Body of pancreas (tissue), 4 donors: ENCODE measurements around the gene CCDC34. TPM values are rescaled to one million over a fixed set of nuclear protein-coding genes. Genes with fewer than 3 reads are reported as not detected.

Experiments used
- ATAC-seq: fragments of 150-250 bp; one replicate; pipeline ENCODE4 v1.9.1; 2016
- DNase-seq, 4 donors: peaks; one replicate each; pipeline ENCODE4 v3.0.0-alpha.2; 2019
- H3K27ac ChIP-seq, 4 donors: fragments of 200-600 bp; sonication (generic); 1 replicate in 3 of 4; 2 replicates in 1 of 4; pipeline versions ENCODE4 v1.5.1 to v1.6.1; 2016 to 2019; ENCODE audit warnings: mild to moderate bottlenecking in 1 of 4, mixed read lengths in 1 of 4, moderate library complexity in 1 of 4
- H3K27me3 ChIP-seq, 2 donors: fragments of 200-600 bp; sonication (generic); one replicate each; pipeline ENCODE4 v1.6.0; 2016; ENCODE audit warnings: mild to moderate bottlenecking in 1 of 2
- H3K36me3 ChIP-seq, 2 donors: fragments of 200-600 bp; sonication (generic); replicated peaks in 1 of 2; 2 replicates each; pipeline ENCODE4 v1.5.1; 2016; ENCODE audit warnings: low read depth in 2 of 2; ENCODE audit not compliant: insufficient read depth in 1 of 2
- H3K4me1 ChIP-seq: fragments of 200-600 bp; sonication (generic); one replicate; pipeline ENCODE4 v1.6.0; 2016
- H3K4me3 ChIP-seq, 2 donors: fragments of 200-600 bp; sonication (generic); 1 replicate in 1 of 2; 2 replicates in 1 of 2; pipeline ENCODE4 v1.5.1; 2016 to 2019
- H3K9me3 ChIP-seq, 3 donors: fragments of 200-600 bp; sonication (generic); 1 replicate in 2 of 3; 2 replicates in 1 of 3; pipeline ENCODE4 v1.5.1; 2016
- POLR2A ChIP-seq, 3 donors: fragments of 450-650 bp; IDR thresholded peaks; one replicate each; pipeline ENCODE4 v1.6.1; 2016; ENCODE audit warnings: antibody characterized with exemption in 3 of 3, mild to moderate bottlenecking in 2 of 3
- WGBS, 2 donors: methylation state at CpG; one replicate each; pipeline ENCODE4 v1.1.5; 2017; 5-methylcytosine and 5-hydroxymethylcytosine counted together
- intact Hi-C: fragments of 100-400 bp; cut with DNase I; formaldehyde crosslinking; loops from one replicate; pipeline ENCODE4 v1.15.1; 2023
- total RNA-seq, 2 donors: library from RNA; depleted of rRNA; stranded (reverse); fragments of >200 nt; gene quantifications; one replicate each; pipeline ENCODE4 v1.1.0, GENCODE V29; 2016
- TF ChIP-seq, protein P1 (sequence below), 7 experiments: fragments of 450-650 bp in 4 of 7; fragments of 200-600 bp in 3 of 7; sonication (generic) in 3 of 7; IDR thresholded peaks; one replicate each; pipeline ENCODE4 v1.5.1; 2016 to 2019; ENCODE audit warnings: antibody characterized with exemption in 7 of 7

The CCDC34 gene
- total RNA-seq, 2 donors from 2014 or later = 3.6 to 5.9 TPM

DNA sequence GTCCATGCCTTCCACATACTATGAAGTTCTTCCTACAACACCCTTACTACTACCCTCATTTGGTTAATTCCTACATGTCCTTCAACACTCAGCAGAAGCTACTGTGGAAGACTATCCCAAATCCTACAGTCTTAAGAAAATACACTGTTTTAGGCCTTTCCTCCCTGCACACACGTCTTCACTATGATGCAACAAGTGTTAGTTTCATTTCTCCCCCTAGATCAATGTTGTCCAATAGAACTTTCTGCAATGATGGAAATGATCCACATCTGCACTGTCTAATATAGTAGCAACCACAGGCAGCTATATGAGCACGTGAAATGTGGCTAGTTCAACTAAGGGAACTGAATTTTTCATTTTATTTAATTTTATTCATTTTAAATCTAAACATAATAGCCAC, 46.7 kb upstream of the CCDC34 start:
- Histone ChIP-seq H3K4me1 (peaks cover 78% of the 10 kb centered on the region), H3K36me3 (no peaks in the 10 kb centered on the region), H3K9me3 (no peaks in the 10 kb centered on the region), H3K4me3 (no peak overlapping the region), H3K27me3 (no peaks in the 10 kb centered on the region), H3K27ac (no peak overlapping the region)
- ATAC-seq (no peak), DNase-seq (no peak)
- intact Hi-C loops = no loop called here
- TF ChIP-seq, protein P1, sequence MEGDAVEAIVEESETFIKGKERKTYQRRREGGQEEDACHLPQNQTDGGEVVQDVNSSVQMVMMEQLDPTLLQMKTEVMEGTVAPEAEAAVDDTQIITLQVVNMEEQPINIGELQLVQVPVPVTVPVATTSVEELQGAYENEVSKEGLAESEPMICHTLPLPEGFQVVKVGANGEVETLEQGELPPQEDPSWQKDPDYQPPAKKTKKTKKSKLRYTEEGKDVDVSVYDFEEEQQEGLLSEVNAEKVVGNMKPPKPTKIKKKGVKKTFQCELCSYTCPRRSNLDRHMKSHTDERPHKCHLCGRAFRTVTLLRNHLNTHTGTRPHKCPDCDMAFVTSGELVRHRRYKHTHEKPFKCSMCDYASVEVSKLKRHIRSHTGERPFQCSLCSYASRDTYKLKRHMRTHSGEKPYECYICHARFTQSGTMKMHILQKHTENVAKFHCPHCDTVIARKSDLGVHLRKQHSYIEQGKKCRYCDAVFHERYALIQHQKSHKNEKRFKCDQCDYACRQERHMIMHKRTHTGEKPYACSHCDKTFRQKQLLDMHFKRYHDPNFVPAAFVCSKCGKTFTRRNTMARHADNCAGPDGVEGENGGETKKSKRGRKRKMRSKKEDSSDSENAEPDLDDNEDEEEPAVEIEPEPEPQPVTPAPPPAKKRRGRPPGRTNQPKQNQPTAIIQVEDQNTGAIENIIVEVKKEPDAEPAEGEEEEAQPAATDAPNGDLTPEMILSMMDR (IDR thresholded peaks at IDR 0.05) = no peak
- no peak for TF ChIP-seq POLR2A (IDR thresholded peaks at IDR 0.05)
- WGBS, 2 donors = 69 to 75% methylated on average over 2 of the region's 2 CpGs

DNA sequence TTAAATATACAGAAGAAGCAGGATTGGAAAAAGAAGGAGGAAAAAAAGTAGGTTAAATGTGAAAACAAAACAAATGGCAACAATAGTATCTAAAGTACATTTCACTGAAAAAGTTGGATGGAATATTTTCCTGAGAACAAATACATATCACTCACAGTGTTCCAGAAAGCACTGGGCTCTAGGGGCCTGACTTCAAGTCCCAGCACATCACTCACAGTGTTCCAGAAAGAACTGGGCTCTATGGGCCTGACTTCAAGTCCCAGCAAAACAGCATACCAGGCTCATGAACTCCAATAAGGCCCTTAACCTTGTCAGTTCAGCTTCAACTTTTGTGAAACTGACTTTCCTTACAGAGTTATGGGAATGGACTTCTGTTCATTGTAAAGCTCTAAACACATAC, 46.0 kb upstream of the CCDC34 start:
- DNase-seq (no peak), ATAC-seq (no peak)
- Histone ChIP-seq H3K27ac (no peak overlapping the region), H3K4me3 (no peak overlapping the region), H3K36me3 (no peaks in the 10 kb centered on the region), H3K9me3 (no peaks in the 10 kb centered on the region), H3K4me1 (peaks cover 80% of the 10 kb centered on the region), H3K27me3 (no peaks in the 10 kb centered on the region)
- TF ChIP-seq, protein P1 (IDR thresholded peaks at IDR 0.05) = no peak
- TF ChIP-seq POLR2A (IDR thresholded peaks at IDR 0.05) = no peak
- intact Hi-C loops = no loop called here

DNA sequence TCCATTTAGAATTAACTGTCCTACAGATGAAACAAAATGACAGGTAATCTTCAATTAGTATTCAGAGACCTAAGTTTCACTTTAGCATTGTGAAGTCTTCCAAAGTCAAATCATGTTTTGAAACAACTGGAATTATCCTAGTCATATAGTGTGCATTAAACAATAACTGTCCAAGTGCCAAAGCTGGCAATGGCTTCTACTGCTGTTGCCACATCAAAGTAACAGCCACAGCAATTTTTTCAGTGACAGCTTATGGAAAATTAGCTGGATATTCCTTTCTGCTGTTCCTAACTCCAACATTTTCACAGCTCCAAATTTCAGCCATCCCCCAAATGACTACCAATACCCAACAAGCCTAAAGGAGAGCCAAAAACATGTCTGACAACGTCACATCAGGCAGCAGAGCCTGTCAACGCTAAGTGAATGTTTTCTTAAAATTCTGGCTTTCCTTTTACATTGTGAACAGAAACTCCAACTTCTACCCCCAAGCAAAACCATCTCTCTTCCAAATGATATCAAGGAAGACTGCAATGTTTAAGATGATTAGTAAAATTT, 45.3 kb upstream of the CCDC34 start:
- no peak overlapping the region for H3K27ac ChIP-seq

DNA sequence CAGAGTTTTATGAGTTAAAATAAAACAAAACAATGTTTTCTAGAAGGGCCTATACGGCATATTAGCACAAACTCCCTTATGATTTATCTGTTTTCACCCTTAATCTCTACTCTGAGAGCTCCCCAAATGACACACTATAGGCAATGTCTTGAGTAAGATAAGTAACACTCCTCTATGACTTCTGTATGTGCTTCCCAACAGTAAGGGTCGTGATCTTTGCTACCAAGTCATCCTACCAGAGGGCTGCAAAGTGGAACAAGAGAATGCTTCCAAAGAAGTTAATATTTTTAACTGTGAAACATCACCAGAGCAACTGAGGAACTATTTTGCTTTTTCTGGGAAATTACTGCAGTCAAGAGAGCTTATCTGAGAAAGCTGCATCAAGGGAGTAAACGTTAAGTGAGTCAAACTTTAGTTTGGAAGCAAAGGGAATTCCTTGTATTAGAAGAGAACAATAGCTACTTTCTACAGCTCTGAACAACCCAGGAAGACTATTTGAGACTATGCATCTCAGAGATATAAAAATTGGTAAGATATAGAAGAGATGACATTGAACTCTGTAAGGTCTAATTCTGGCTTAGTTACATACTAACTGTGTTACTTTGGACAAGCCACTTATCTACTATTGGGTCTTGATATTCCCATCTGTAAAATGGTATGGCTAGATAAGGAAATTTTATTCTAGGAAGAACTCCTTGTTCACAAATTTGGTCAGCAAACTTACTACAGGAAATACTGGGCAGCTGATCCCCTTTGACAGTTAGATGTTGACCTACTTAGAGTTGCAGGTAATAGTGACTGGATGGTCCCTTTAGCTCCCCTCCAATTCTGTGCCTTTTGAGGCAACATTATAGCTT, 43.7 kb upstream of the CCDC34 start:
- TF ChIP-seq, protein P1 (IDR thresholded peaks at IDR 0.05) = no peak
- no peak for DNase-seq
- peaks cover 81% of the 10 kb centered on the region for H3K4me1 ChIP-seq
- no peak overlapping the region for H3K4me3 ChIP-seq
- intact Hi-C loops = no loop called here
- 57 to 58% methylated on average over 3 of the region's 3 CpGs for WGBS, 2 donors
- no peak overlapping the region for H3K27ac ChIP-seq
- no peaks in the 10 kb centered on the region for H3K27me3 ChIP-seq
- ATAC-seq = no peak
- no peaks in the 10 kb centered on the region for H3K9me3 ChIP-seq
- H3K36me3 ChIP-seq = no peaks in the 10 kb centered on the region

More for the DNA sequence above, 45.3 kb upstream of the CCDC34 start:
- no peaks in the 10 kb centered on the region for H3K36me3 ChIP-seq
- TF ChIP-seq, protein P1 (IDR thresholded peaks at IDR 0.05) = no peak
- TF ChIP-seq POLR2A (IDR thresholded peaks at IDR 0.05) = no peak
- H3K9me3 ChIP-seq = no peaks in the 10 kb centered on the region
- DNase-seq (no peak), ATAC-seq (no peak)
- 64 to 67% methylated on average over 2 of the region's 2 CpGs for WGBS, 2 donors
- no peaks in the 10 kb centered on the region for H3K27me3 ChIP-seq
- intact Hi-C loops = no loop called here
- H3K4me1 ChIP-seq = peaks cover 77% of the 10 kb centered on the region
- H3K4me3 ChIP-seq = no peak overlapping the region
